HL-60/S4 treated with retinoic acid at 250 ng/mL for 4 days and 3 days (cell line): ENCODE measurements around the gene SLC6A14.

Source experiments
- in situ Hi-C: fragments of 300-500 bp; cut with MboI; formaldehyde crosslinking; loops from 2 replicates; pipeline ENCODE4 v1.7.0; 2022; ENCODE audit warnings: low sequenced_read_pairs

The SLC6A14 gene, protein sequence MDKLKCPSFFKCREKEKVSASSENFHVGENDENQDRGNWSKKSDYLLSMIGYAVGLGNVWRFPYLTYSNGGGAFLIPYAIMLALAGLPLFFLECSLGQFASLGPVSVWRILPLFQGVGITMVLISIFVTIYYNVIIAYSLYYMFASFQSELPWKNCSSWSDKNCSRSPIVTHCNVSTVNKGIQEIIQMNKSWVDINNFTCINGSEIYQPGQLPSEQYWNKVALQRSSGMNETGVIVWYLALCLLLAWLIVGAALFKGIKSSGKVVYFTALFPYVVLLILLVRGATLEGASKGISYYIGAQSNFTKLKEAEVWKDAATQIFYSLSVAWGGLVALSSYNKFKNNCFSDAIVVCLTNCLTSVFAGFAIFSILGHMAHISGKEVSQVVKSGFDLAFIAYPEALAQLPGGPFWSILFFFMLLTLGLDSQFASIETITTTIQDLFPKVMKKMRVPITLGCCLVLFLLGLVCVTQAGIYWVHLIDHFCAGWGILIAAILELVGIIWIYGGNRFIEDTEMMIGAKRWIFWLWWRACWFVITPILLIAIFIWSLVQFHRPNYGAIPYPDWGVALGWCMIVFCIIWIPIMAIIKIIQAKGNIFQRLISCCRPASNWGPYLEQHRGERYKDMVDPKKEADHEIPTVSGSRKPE

GRCh38 chrX:116436358-116436816 lies at the start of gene SLC6A14:
Gene SLC6A14 (plus strand): TSS chrX:116436606. CDS start chrX:116436710, 104 bp downstream.
- in situ Hi-C loops = no loop called here

GRCh38 chrX:116395752-116396151 lies 40.7 kb upstream of the SLC6A14 start:
- in situ Hi-C loops = no loop called here

- in situ Hi-C loops = no loop called here
Observed at GRCh38 chrX:116399681-116400080, 36.7 kb upstream of the SLC6A14 start.

DNA sequence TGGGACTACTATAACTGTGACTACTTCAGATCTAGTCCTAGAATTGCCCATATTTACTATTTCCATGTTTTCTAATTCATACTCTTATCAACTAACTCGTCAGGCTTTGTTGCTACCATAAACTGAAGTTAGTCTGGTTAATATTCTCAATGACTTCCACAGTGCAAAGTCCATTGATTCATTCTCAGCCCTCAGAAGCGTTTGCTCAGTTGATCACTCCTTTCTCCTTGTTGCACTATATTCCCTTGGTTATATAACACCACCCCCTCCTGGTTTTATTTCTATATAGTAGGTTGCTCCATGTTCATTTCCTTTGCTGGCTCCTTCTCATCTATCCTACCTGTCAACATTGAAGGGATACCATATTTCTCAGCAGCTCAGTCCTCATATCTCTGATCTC lies 27.2 kb upstream of the SLC6A14 start:
- in situ Hi-C loops = no loop called here

DNA sequence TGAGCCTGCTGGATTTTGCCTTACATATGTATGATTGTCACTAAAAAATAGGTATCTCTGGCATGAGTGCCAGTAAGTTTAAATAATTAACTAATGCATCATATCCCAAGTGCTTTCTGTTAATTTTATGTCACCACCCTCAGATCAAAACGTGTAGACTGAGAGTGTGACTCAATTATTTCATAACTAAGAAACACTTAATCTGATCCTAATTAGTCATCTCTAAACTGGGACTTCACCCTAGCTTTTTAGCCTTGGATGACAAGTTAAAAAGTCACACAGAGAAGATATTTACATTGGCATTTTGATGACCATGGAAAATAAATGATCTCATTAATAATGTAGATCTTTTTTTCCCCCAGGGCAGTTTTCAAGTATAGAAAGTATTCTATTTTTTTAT lies 23.1 kb upstream of the SLC6A14 start:
- in situ Hi-C loops = no loop called here

DNA sequence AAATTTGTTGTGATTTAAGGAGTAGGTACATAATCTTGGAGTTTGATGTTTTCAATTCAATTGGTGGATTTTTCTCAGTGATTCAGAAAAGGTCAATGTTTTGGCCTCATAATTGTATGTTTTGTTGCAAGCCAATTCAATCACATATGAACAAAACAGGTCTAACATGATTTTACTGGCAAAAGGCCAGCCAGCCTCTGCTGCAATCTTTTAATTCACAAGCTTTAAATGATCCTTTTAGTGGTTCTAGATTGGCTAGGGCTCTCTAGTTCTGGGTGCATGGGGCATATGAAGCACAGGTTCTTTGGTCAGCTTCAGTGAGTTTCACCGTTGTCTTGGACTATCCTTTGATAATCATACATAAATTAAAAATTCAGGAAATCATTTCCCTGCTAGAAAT lies 19.2 kb upstream of the SLC6A14 start:
- in situ Hi-C loops = no loop called here

DNA sequence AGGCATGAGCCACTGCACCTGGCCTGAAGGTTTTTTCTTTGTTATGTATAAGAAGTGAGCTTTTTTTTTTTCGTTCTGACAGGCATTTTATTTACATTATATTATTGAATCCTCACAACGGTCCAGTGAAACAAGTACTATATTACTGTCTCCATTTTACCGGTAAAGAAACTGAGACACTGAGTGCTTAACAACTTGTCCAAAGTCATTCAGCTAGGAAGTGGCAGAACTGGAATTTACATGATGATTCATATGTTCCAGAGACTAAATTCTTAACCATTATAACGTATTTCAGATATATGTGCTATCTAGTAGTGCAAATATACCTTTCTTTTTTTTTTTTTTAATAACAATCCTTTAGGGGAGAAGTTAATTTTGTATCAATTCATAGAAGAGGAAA lies 18.4 kb upstream of the SLC6A14 start:
- in situ Hi-C loops = no loop called here

- in situ Hi-C loops = no loop called here
Observed at GRCh38 chrX:116427978-116428377, 8.4 kb upstream of the SLC6A14 start.

- in situ Hi-C loops = no loop called here
Observed at GRCh38 chrX:116435597-116435996, 809 bp upstream of the SLC6A14 start.

- in situ Hi-C loops = no loop called here
Observed at GRCh38 chrX:116449156-116449555, 12.8 kb downstream of the SLC6A14 start.

DNA sequence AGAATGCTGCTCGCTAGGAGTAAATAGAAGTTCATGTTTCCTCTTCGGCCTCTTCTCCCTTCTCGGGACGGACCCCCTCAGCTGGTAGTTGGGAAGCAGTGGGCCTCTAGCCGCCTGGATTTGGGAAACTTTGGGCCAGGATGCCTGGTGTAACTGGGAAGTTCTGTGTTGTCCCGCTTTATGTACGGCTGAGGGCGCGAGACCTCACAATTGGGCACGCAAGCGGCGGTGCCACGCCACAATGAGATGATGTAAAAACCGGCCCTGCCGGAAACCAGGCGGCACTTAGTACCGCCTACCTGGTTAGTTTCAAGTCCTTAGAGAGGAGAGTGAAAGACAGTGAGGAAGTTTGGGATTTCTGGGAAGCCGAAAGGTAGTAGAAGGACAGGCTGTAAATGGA lies 26.4 kb downstream of the SLC6A14 start, which contains the start of gene CT83:
Gene CT83 (minus strand): TSS at position 155 of the 400 bp plus-strand sequence. CDS start 120 bp downstream, at position 35.
- in situ Hi-C loops = no loop called here

- in situ Hi-C loops = no loop called here
Observed at GRCh38 chrX:116480059-116480458, 43.7 kb downstream of the SLC6A14 start.

DNA sequence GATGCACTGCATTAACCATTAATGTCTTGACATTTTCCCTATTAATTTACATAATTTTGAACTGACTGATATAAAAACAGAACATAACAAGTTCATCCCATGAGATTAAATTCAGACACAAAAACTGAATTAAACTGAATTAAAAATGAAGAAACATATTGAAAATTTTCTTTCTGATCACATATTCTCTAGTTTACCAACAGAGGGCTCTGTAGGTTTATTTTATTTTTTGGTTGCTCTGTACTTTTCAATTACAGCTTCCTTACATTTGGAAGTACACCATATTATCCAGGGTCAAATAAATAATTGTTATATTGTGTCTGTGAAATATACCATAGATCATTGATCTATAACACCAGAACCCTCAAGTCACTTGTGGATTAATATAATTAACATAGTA lies 53.7 kb downstream of the SLC6A14 start:
- in situ Hi-C loops = no loop called here

DNA sequence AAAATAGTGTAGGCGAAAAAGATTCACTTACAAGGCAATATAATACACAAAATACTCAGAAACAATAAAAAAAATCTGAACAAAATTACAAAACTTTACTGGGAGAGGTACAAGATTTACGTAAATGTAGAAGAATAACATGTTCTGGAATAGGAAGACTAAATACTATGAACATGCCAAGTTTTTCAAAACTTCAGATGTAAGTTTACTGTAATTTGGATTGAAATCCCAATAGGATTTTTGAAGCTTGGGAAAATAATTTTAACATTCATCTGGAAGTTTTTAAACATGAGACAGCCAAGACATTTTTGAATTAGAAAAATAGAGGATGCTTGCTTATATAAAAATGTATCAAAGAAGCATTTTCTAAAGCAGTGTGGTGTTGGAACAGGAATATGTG lies 56.9 kb downstream of the SLC6A14 start:
- in situ Hi-C loops = no loop called here

- in situ Hi-C loops = no loop called here
Observed at GRCh38 chrX:116499780-116500179, 63.4 kb downstream of the SLC6A14 start.
